Measurements from ENCODE around the gene FAM78A. TPM values are rescaled to one million over a fixed set of nuclear protein-coding genes. Genes with fewer than 3 reads are reported as not detected.

Gene FAM78A
- total and polyA plus RNA-seq, 7 donors: 4.3 to 17.6 (median 11.5) TPM

- WGBS, 3 donors: 89 to 95% (median 91%) methylated on average over 8 of the region's 8 CpGs
- H3K27ac ChIP-seq: no peak overlapping the region
- intact Hi-C loops (cut with DNase I): loop anchor here in 1 of 2 donors (5.0 kb wide), 1 partner anchor 101 kb away; no protein-coding TSS in a partner anchor
- H3K4me3 ChIP-seq: no peak overlapping the region
- ATAC-seq (no peak), DNase-seq (no peak)
- H3K4me1 ChIP-seq: peaks cover 27% of the 10 kb centered on the region
- H3K27me3 ChIP-seq (ENCODE audit: insufficient read depth in 3 of 3, low read length in 2 of 3): no peaks in the 10 kb centered on the region
- H3K36me3 ChIP-seq (ENCODE audit: insufficient read depth in 1 of 2, low read depth in 1 of 2): peaks cover 5 to 34% of the 10 kb centered on the region in 2 donors
- TF ChIP-seq, protein P1, sequence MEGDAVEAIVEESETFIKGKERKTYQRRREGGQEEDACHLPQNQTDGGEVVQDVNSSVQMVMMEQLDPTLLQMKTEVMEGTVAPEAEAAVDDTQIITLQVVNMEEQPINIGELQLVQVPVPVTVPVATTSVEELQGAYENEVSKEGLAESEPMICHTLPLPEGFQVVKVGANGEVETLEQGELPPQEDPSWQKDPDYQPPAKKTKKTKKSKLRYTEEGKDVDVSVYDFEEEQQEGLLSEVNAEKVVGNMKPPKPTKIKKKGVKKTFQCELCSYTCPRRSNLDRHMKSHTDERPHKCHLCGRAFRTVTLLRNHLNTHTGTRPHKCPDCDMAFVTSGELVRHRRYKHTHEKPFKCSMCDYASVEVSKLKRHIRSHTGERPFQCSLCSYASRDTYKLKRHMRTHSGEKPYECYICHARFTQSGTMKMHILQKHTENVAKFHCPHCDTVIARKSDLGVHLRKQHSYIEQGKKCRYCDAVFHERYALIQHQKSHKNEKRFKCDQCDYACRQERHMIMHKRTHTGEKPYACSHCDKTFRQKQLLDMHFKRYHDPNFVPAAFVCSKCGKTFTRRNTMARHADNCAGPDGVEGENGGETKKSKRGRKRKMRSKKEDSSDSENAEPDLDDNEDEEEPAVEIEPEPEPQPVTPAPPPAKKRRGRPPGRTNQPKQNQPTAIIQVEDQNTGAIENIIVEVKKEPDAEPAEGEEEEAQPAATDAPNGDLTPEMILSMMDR (IDR thresholded peaks at IDR 0.05): no peak
- no peaks in the 10 kb centered on the region for H3K9me3 ChIP-seq
Observed at GRCh38 chr9:131236161-131236560, 40.1 kb downstream of the FAM78A start.

- intact Hi-C loops (cut with DNase I): loop anchor here in 1 of 2 donors (5.0 kb wide), 1 partner anchor 102 kb away; no protein-coding TSS in a partner anchor
- ATAC-seq (no peak), DNase-seq (no peak)
- H3K27me3 ChIP-seq (ENCODE audit: insufficient read depth in 3 of 3, low read length in 2 of 3): no peaks in the 10 kb centered on the region
- H3K4me3 ChIP-seq: no peak overlapping the region
- peaks cover 27% of the 10 kb centered on the region for H3K4me1 ChIP-seq
- H3K36me3 ChIP-seq (ENCODE audit: insufficient read depth in 1 of 2, low read depth in 1 of 2): peaks cover 5 to 40% of the 10 kb centered on the region in 2 donors
- TF ChIP-seq, protein P1 (IDR thresholded peaks at IDR 0.05): no peak
- H3K9me3 ChIP-seq: no peaks in the 10 kb centered on the region
- no peak overlapping the region for H3K27ac ChIP-seq
- WGBS, 3 donors: 62 to 77% (median 69%) methylated on average over 9 of the region's 9 CpGs
Observed at GRCh38 chr9:131235480-131235851, 40.8 kb downstream of the FAM78A start.

- Histone ChIP-seq H3K36me3 (ENCODE audit: insufficient read depth in 1 of 2, low read depth in 1 of 2) (peaks cover 5 to 46% of the 10 kb centered on the region in 2 donors), H3K9me3 (no peaks in the 10 kb centered on the region), H3K4me1 (peaks cover 27% of the 10 kb centered on the region), H3K4me3 (no peak overlapping the region), H3K27ac (peak overlapping the region; percentile 19), H3K27me3 (ENCODE audit: insufficient read depth in 3 of 3, low read length in 2 of 3) (no peaks in the 10 kb centered on the region)
- intact Hi-C loops (cut with DNase I): loop anchor here in 1 of 2 donors (5.0 kb wide), 1 partner anchor 102 kb away; no protein-coding TSS in a partner anchor
- ATAC-seq (peak in 3 of 4 donors; percentile 21 to 51 (median 30)), DNase-seq (no peak)
- WGBS, 3 donors: 45 to 78% (median 51%) methylated on average over 16 of the region's 16 CpGs
- TF ChIP-seq, protein P1 (IDR thresholded peaks at IDR 0.05): no peak
Observed at GRCh38 chr9:131234799-131235479, 41.4 kb downstream of the FAM78A start.

- ATAC-seq (no peak), DNase-seq (no peak)
- no peak overlapping the region for H3K27ac ChIP-seq
- intact Hi-C loops (cut with DNase I): no loop called here
- TF ChIP-seq, protein P1 (IDR thresholded peaks at IDR 0.05): no peak
- no peak overlapping the region for H3K4me3 ChIP-seq
- H3K36me3 ChIP-seq (ENCODE audit: insufficient read depth in 1 of 2, low read depth in 1 of 2): peaks cover 5 to 49% of the 10 kb centered on the region in 2 donors
- no peaks in the 10 kb centered on the region for H3K27me3 ChIP-seq (ENCODE audit: insufficient read depth in 3 of 3, low read length in 2 of 3)
- 87 to 90% (median 87%) methylated on average over 9 of the region's 9 CpGs for whole genome bisulfite sequencing, 3 donors
- peaks cover 26% of the 10 kb centered on the region for H3K4me1 ChIP-seq
- H3K9me3 ChIP-seq: no peaks in the 10 kb centered on the region
Observed at GRCh38 chr9:131233995-131234394, 42.3 kb downstream of the FAM78A start.

Data from psoas muscle (tissue), 8 donors.